ENCODE measurements around the gene C6orf52. TPM values are rescaled to one million over a fixed set of nuclear protein-coding genes. Genes with fewer than 3 reads are reported as not detected.

Gene C6orf52
- total and polyA plus RNA-seq, 2 donors (not counting 3 experiments of a cell fraction or from before 2014, with no cell fraction given): 0.54 TPM; not detected in 1

- H3K36me3 ChIP-seq (ENCODE audit: control insufficient read depth in 2 of 2, extremely low read depth in 1 of 2, insufficient read depth in 2 of 2, low read length in 2 of 2): peaks cover 0 to 2% of the 10 kb centered on the region in 2 experiments
- dilution Hi-C loops (cut with MboI; ENCODE audit: extremely low pct_ligation_motif_present, low sequenced_read_pairs) (no loop called here), intact Hi-C loops (cut with micrococcal nuclease) (no loop called here)
- no peaks in the 10 kb centered on the region for H3K27me3 ChIP-seq (ENCODE audit: control insufficient read depth in 2 of 2, insufficient read depth in 2 of 2, low read length in 2 of 2)
- no peak for TF ChIP-seq EZH2 (IDR thresholded peaks at IDR 0.05; ENCODE audit: borderline replicate concordance, low read depth, low read length, severe bottlenecking)
- no peak for TF ChIP-seq JUN (IDR thresholded peaks at IDR 0.05; ENCODE audit: borderline replicate concordance, insufficient read depth, insufficient read length, low read depth)
- BruUV-seq (replicated peaks): no TSS peak
- H3K9me1 ChIP-seq (replicated peaks; ENCODE audit: control insufficient read depth, extremely low read depth, insufficient read depth, low read length): no peaks in the 10 kb centered on the region
- H4K20me1 ChIP-seq (replicated peaks; ENCODE audit: control insufficient read depth, extremely low read depth, insufficient read depth, low read length): no peaks in the 10 kb centered on the region
- FAIRE-seq: no peak
- H3K9me3 ChIP-seq (replicated peaks; ENCODE audit: control insufficient read depth, insufficient read depth, low read length): no peaks in the 10 kb centered on the region
- CTCF ChIA-PET: interaction anchor here (1.1 kb wide), 1 partner anchor 33 kb away, joined by 3 read pairs; no protein-coding TSS in a partner anchor
- no peak overlapping the region for H2AFZ ChIP-seq (ENCODE audit: low read depth, low read length)
- H3K4me2 ChIP-seq (ENCODE audit: insufficient read depth, low read length): no peak overlapping the region
- H3K9ac ChIP-seq (replicated peaks; ENCODE audit: extremely low read depth, insufficient read depth, low read length): no peak overlapping the region
- no peaks in the 10 kb centered on the region for H3K4me1 ChIP-seq (ENCODE audit: control insufficient read depth, extremely low read depth, insufficient read depth, low read length)
- H3K79me2 ChIP-seq (ENCODE audit: control insufficient read depth, insufficient read depth, low read length): no peaks in the 10 kb centered on the region
- no peak overlapping the region for H3K27ac ChIP-seq (ENCODE audit: insufficient read depth, low read depth, low read length)
- POLR2A ChIA-PET: no interaction called here
- H3K4me3 ChIP-seq (replicated peaks in 1 of 3; ENCODE audit: insufficient read depth in 1 of 3, low read depth in 1 of 3, low read length in 3 of 3): no peak overlapping the region
- DNase-seq (ENCODE audit: low read depth, low spot score): no peak
Observed at GRCh38 chr6:10626154-10626741, 68.2 kb downstream of the C6orf52 start.

DNA sequence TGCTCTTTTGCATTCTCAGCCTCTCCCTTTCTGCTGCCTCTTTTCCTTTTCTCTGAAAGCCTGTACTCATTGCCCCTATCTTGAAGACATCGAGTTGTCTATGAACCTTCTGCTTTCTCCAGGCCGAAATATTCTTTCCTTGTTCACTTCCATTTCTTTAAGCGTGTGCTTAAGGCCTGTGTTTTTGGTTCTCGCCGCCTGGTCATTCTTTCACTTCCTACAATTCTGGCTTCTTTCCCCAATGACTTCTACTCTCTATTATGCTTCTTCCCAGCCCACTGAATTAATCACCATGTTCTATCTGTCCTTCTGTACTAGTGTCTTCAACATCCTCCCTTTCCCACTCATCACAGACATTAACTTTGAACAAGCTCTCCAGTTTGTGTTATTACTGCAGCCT is 69.6 kb downstream of the C6orf52 start:
- no peaks in the 10 kb centered on the region for H3K9me1 ChIP-seq (replicated peaks; ENCODE audit: control insufficient read depth, extremely low read depth, insufficient read depth, low read length)
- ChIA-PET CTCF (no interaction called here), POLR2A (no interaction called here)
- no peak overlapping the region for H3K4me3 ChIP-seq (replicated peaks in 1 of 3; ENCODE audit: insufficient read depth in 1 of 3, low read depth in 1 of 3, low read length in 3 of 3)
- H4K20me1 ChIP-seq (replicated peaks; ENCODE audit: control insufficient read depth, extremely low read depth, insufficient read depth, low read length): no peaks in the 10 kb centered on the region
- no peak overlapping the region for H3K4me2 ChIP-seq (ENCODE audit: insufficient read depth, low read length)
- FAIRE-seq (no peak), DNase-seq (ENCODE audit: low read depth, low spot score) (no peak)
- H3K27ac ChIP-seq (ENCODE audit: insufficient read depth, low read depth, low read length): no peak overlapping the region
- H3K9ac ChIP-seq (replicated peaks; ENCODE audit: extremely low read depth, insufficient read depth, low read length): no peak overlapping the region
- no peak overlapping the region for H2AFZ ChIP-seq (ENCODE audit: low read depth, low read length)
- peaks cover 0 to 2% of the 10 kb centered on the region in 2 experiments for H3K36me3 ChIP-seq (ENCODE audit: control insufficient read depth in 2 of 2, extremely low read depth in 1 of 2, insufficient read depth in 2 of 2, low read length in 2 of 2)
- no peaks in the 10 kb centered on the region for H3K79me2 ChIP-seq (ENCODE audit: control insufficient read depth, insufficient read depth, low read length)
- dilution Hi-C loops (cut with MboI; ENCODE audit: extremely low pct_ligation_motif_present, low sequenced_read_pairs) (no loop called here), intact Hi-C loops (cut with micrococcal nuclease) (no loop called here)
- TF ChIP-seq, protein P1, sequence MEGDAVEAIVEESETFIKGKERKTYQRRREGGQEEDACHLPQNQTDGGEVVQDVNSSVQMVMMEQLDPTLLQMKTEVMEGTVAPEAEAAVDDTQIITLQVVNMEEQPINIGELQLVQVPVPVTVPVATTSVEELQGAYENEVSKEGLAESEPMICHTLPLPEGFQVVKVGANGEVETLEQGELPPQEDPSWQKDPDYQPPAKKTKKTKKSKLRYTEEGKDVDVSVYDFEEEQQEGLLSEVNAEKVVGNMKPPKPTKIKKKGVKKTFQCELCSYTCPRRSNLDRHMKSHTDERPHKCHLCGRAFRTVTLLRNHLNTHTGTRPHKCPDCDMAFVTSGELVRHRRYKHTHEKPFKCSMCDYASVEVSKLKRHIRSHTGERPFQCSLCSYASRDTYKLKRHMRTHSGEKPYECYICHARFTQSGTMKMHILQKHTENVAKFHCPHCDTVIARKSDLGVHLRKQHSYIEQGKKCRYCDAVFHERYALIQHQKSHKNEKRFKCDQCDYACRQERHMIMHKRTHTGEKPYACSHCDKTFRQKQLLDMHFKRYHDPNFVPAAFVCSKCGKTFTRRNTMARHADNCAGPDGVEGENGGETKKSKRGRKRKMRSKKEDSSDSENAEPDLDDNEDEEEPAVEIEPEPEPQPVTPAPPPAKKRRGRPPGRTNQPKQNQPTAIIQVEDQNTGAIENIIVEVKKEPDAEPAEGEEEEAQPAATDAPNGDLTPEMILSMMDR (IDR thresholded peaks at IDR 0.05; ENCODE audit: extremely low read depth in 1 of 2, insufficient read depth in 1 of 2, low read depth in 1 of 2, low read length in 2 of 2): no peak
- TF ChIP-seq, protein P2, sequence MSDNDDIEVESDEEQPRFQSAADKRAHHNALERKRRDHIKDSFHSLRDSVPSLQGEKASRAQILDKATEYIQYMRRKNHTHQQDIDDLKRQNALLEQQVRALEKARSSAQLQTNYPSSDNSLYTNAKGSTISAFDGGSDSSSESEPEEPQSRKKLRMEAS (IDR thresholded peaks at IDR 0.05; ENCODE audit: insufficient read depth, insufficient read length): no peak
- TF ChIP-seq FOS (IDR thresholded peaks at IDR 0.05; ENCODE audit: borderline replicate concordance, insufficient read depth, low read length) (no peak), GATA2 (IDR thresholded peaks at IDR 0.05; ENCODE audit: insufficient read depth, insufficient read length, low read depth, low read length) (no peak), EZH2 (IDR thresholded peaks at IDR 0.05; ENCODE audit: borderline replicate concordance, low read depth, low read length, severe bottlenecking) (no peak), JUN (IDR thresholded peaks at IDR 0.05; ENCODE audit: borderline replicate concordance, insufficient read depth, insufficient read length, low read depth) (no peak), POLR2AphosphoS5 (IDR thresholded peaks at IDR 0.05; ENCODE audit: insufficient read depth, low read depth, low read length) (no peak), POLR2A (IDR thresholded peaks at IDR 0.05; ENCODE audit: low read depth, low read length) (no peak), MYC (IDR thresholded peaks at IDR 0.05; ENCODE audit: low read depth, low read length) (no peak)
- H3K27me3 ChIP-seq (ENCODE audit: control insufficient read depth in 2 of 2, insufficient read depth in 2 of 2, low read length in 2 of 2): no peaks in the 10 kb centered on the region
- no TSS peak for BruUV-seq (replicated peaks)
- no peaks in the 10 kb centered on the region for H3K9me3 ChIP-seq (replicated peaks; ENCODE audit: control insufficient read depth, insufficient read depth, low read length)
- no peaks in the 10 kb centered on the region for H3K4me1 ChIP-seq (ENCODE audit: control insufficient read depth, extremely low read depth, insufficient read depth, low read length)

Data from endothelial cell of umbilical vein (primary cell).